Rectal smooth muscle tissue (tissue), 1 donor: ENCODE results near the gene JAKMIP3.

Experiments
- H3K27ac ChIP-seq: one replicate; pipeline ENCODE4 v1.7.0; 2013; ENCODE audit warnings: low read depth, low read length, inconsistent platforms
- H3K27me3 ChIP-seq: one replicate; pipeline ENCODE4 v1.7.0; 2013; ENCODE audit warnings: low read length; ENCODE audit not compliant: control insufficient read depth, insufficient read depth
- H3K36me3 ChIP-seq: one replicate; pipeline ENCODE4 v1.7.0; 2013; ENCODE audit warnings: low read length; ENCODE audit not compliant: control insufficient read depth, insufficient read depth
- H3K4me1 ChIP-seq: one replicate; pipeline ENCODE4 v1.7.0; 2013; ENCODE audit warnings: low read length; ENCODE audit not compliant: control insufficient read depth, insufficient read depth
- H3K4me3 ChIP-seq: one replicate; pipeline ENCODE4 v1.7.0; 2013; ENCODE audit warnings: low read length
- H3K9ac ChIP-seq: one replicate; pipeline ENCODE4 v1.7.0; 2013; ENCODE audit warnings: low read length

JAKMIP3 gene

DNA sequence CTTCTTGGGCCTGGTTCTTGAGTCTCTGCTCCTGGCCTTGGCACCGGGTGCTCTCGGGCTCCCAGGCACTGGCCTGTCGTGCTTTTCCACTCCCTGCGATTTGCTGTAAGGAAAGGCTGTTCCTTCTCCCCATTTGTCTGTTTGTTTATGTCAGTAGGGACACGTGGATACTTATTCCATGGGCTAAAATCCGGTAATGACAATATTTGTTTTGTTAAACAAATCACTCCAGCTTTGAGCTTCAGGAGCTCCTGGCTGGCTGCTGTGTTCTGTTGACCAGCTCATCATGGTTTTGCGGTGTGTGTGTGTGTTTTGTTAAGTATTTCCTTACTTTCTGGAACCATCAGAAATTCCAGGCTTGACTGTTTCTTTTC is 17.5 kb upstream of the JAKMIP3 start:
- H3K36me3 ChIP-seq: no peaks in the 10 kb centered on the region
- H3K27ac ChIP-seq: no peak overlapping the region
- no peak overlapping the region for H3K9ac ChIP-seq
- H3K4me1 ChIP-seq: no peaks in the 10 kb centered on the region
- H3K27me3 ChIP-seq: peaks cover 5% of the 10 kb centered on the region
- H3K4me3 ChIP-seq: no peak overlapping the region

GRCh38 chr10:132050191-132050590 is 15.6 kb upstream of the JAKMIP3 start:
- no peak overlapping the region for H3K9ac ChIP-seq
- H3K27ac ChIP-seq: no peak overlapping the region
- H3K27me3 ChIP-seq: no peaks in the 10 kb centered on the region
- H3K4me1 ChIP-seq: no peaks in the 10 kb centered on the region
- H3K36me3 ChIP-seq: no peaks in the 10 kb centered on the region
- H3K4me3 ChIP-seq: no peak overlapping the region

DNA sequence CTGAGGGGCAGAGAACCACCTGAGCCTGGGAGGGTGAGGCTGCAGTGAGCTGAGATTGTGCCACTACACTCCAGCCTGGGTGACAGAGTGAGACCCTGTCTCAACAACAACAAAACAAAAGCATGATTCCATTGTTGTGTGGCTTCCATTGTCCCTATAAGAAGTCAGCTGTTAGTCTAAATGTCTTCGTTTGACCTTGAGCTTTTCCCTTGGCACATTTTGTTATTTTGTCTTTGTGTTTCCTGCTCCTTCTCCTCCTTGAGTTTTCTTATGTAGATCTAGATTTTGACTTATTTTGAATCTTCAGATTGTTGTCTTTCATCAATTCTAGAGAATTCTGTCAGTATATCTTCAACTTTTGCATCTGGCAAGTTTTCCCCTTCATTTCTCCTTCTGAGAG is 13.6 kb upstream of the JAKMIP3 start:
- H3K9ac ChIP-seq: no peak overlapping the region
- no peaks in the 10 kb centered on the region for H3K36me3 ChIP-seq
- H3K27me3 ChIP-seq: no peaks in the 10 kb centered on the region
- no peak overlapping the region for H3K27ac ChIP-seq
- H3K4me3 ChIP-seq: no peak overlapping the region
- H3K4me1 ChIP-seq: no peaks in the 10 kb centered on the region

DNA sequence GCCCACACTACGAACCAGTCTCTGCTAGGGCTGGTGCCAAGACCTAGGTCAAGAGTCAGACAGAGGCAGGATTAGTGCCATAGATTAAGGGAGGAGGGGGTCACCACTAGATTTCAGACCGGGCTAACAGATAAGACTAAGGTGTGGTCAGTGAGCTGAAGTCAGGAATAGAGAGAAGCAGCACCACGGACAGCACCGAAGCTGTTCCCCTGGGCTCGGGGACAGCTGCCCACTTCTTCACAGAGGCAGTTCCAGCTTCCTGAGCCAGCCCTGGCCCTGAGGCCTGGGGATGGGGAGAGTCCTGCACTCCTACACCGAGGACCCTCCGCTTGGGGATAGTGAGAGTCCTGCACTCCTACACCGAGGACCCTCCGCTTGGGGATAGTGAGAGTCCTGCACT is 11.2 kb upstream of the JAKMIP3 start:
- Histone ChIP-seq H3K27me3 (no peaks in the 10 kb centered on the region), H3K27ac (no peak overlapping the region), H3K9ac (no peak overlapping the region), H3K4me3 (no peak overlapping the region), H3K36me3 (no peaks in the 10 kb centered on the region), H3K4me1 (no peaks in the 10 kb centered on the region)

DNA sequence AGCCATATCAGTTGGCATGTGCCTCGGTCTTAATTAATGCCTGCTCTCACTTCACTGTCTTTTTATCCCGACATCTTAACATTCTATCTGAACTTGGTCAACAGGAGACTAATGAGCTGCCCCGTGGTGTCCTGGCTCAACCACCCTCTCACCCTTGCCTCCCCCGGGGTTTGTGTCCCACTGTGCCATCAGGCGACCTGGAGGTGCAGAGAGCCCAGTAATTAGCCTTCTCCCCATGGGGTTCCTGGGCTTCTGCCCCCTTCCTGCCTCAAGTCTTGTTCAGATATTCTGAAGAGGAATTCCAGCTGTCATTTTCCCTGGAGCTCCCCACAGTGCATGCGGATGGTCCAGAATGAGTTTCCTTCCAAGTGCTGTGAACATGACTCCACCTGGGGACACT is 10.1 kb upstream of the JAKMIP3 start:
- Histone ChIP-seq H3K27ac (no peak overlapping the region), H3K36me3 (no peaks in the 10 kb centered on the region), H3K27me3 (no peaks in the 10 kb centered on the region)

DNA sequence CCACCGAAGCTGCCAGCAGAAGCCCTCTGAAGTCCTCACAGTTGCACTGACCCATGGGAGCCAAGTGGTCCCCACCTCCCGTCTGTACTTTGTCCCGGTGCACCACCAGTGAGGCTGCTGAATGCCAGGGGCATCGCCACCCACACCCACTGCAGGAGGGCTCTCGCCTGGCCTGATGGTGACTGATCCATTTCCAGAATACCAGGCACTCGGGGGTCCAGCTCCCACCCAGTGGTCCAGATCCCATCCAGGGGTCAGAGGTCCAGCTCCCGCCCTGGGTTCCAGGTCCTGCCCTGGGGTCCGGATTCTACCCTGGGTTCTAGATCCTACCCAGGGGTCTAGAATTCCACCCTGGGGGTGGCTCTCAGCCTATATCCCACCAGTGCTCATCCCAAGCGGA is 9.1 kb upstream of the JAKMIP3 start:
- no peaks in the 10 kb centered on the region for H3K36me3 ChIP-seq
- H3K27me3 ChIP-seq: no peaks in the 10 kb centered on the region
- no peak overlapping the region for H3K4me3 ChIP-seq
- no peak overlapping the region for H3K9ac ChIP-seq
- H3K27ac ChIP-seq: no peak overlapping the region
- H3K4me1 ChIP-seq: no peaks in the 10 kb centered on the region

More for the DNA sequence above, 10.1 kb upstream of the JAKMIP3 start:
- Histone ChIP-seq H3K9ac (no peak overlapping the region), H3K4me1 (no peaks in the 10 kb centered on the region), H3K4me3 (no peak overlapping the region)

DNA sequence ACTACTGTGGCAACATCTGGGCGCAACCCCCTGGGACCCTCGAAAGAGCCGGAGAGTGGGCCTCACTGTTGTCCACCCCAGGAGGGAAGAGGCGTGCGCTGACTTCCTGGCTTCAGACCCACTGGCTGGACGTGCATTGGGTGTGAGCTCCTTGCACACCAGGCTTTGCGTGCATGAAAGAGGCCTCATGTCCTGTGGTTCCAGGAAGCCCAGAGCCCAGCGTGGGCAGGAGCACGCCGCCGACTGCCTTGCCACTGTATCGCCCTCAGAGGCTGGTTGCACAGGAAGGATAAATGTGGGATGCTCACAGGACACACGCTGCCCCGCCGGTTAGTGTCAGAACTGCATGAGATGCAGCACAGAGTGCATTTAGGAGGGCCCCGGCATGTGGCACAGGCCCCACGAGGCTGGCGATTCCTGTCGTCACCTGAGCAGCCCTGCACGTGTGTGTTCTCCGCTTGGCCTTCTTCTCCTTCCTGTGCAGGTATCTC is 8.5 kb upstream of the JAKMIP3 start:
- Histone ChIP-seq H3K4me3 (no peak overlapping the region), H3K9ac (no peak overlapping the region), H3K27me3 (no peaks in the 10 kb centered on the region), H3K27ac (no peak overlapping the region), H3K36me3 (no peaks in the 10 kb centered on the region), H3K4me1 (no peaks in the 10 kb centered on the region)

DNA sequence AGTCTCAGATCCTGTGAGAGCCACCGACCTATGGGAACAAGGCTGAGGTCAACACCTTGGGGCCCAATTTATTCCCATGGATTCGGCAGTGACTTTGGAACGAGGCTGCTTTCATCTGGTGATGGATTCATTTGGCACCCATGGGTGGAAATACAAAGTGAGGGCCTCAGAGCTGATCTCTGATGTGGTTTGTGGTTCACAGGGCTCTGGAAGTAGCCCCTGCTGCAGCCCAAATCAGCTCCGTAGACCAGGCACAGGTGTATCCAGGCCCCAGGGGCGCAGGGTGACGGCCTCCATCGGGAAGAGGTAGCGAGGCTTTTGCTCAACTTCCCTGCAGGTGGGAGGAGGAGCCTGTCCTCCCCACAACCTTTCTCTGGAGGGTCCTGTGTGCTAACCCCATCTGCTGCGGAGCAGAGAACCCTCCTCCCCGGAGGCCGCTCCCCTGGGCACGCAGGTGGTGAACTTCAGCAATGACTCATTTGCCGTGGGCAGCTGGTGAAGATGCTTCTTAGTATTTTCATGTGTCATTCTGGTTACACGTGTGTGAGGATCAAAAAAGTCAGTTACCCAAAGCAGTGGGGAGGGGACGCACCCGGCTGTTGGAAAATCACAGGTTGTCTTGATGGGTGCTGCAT is 7.5 kb upstream of the JAKMIP3 start:
- Histone ChIP-seq H3K36me3 (no peaks in the 10 kb centered on the region), H3K4me3 (no peak overlapping the region), H3K27ac (no peak overlapping the region), H3K9ac (no peak overlapping the region), H3K27me3 (no peaks in the 10 kb centered on the region), H3K4me1 (no peaks in the 10 kb centered on the region)

DNA sequence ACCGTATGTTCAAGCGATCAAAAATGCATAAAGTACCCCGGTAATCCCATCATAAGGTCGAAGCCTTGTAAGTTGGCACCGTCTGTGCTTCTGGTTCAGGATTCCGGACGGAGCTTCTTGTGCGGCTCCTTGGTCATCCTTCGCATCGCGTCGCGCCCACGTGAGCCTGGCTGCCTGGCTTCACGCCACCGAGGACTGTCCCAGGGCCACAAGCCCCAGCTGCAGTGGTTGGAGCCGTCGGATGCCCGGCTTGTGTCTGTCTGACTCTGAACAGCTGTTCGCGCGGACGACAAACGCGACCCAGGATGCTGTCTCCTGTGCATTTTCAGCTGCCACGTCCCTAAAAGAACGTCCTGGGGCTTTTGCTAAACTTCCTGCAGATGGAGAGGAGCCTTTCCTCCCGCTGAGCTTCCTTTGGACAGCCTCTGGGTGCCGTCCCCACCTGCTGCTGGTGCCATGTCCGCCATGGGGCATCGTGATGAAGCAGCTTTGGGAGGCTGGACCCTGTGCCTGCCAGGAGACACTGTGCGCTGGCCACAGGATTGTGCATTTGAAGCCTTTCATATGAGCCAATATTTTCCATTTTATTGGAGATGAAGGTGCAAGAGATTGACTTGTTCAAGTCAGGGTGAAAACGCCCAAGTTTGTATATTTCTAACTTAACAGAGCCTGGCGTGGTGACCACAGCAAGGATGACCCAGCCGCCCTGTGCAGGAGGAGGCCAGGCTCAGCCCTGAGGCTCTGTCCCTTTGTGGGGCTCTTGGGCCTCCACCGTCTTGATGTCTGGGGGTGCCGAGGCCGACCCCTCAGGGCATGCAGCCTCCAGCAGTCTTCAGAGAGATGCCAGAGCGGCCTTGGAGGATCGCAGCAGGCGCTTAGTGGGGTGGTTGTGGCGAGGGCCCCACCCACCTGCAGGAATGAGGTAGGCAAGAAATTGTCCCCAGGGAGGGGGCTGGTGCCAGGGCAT is 6.7 kb upstream of the JAKMIP3 start:
- no peak overlapping the region for H3K4me3 ChIP-seq
- H3K9ac ChIP-seq: no peak overlapping the region
- H3K4me1 ChIP-seq: no peaks in the 10 kb centered on the region
- no peaks in the 10 kb centered on the region for H3K36me3 ChIP-seq
- H3K27ac ChIP-seq: no peak overlapping the region
- H3K27me3 ChIP-seq: no peaks in the 10 kb centered on the region

DNA sequence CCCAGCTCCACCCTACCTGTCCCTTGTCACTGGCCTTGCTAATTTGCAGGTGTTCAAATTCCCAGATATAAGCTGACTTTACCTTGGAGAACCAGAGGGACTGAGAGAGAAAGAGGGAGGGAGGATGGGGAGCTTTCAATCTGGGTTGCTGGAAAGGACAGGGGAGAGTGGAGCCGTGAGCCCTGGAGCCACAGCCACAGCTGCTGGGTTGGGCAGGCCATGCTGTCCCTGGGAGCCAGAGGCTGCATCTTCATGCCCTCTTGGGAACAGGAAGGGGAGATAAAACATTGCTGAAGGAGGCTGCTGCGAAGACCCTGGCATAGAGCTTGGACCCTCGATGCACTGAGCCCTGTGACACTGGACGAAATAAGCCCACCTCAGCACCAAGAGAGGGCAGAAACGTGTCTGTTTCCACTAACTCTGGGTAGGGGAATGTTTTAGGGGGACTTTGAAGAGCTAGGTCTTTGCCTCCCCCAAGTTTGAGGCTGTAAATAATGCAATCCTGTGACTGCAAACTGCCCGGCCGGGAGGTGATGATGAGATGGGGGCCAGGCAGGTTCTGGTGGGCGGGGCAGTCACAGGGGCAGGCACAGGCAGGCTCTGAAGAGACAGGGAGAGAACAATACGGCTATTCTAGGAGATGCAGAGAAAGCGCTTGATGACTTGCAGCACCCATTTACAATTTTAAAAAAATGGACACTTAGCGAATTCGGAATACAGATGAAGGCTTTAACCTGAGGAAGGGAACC is 5.8 kb upstream of the JAKMIP3 start:
- Histone ChIP-seq H3K4me1 (no peaks in the 10 kb centered on the region), H3K9ac (no peak overlapping the region), H3K36me3 (no peaks in the 10 kb centered on the region), H3K27ac (no peak overlapping the region), H3K27me3 (no peaks in the 10 kb centered on the region), H3K4me3 (no peak overlapping the region)

DNA sequence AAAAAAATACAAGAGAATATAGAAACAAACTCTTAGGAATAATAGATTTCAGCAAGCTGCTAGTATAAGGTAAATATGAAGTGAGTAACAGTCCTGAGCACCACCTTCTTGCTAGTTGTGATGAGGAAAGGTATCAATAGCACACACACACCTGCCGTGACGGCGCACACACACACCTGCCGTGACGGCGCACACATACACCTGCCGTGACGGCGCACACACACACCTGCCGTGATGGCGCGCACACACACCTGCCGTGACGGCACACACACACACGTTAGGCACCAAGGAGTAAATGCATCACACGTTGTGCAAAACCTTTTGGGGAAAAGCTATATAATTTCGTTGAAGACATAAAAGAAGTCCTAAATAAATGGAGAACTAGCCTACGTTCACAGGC is 4.7 kb upstream of the JAKMIP3 start:
- Histone ChIP-seq H3K9ac (no peak overlapping the region), H3K36me3 (no peaks in the 10 kb centered on the region), H3K27me3 (no peaks in the 10 kb centered on the region), H3K4me3 (no peak overlapping the region), H3K27ac (no peak overlapping the region), H3K4me1 (no peaks in the 10 kb centered on the region)

- no peaks in the 10 kb centered on the region for H3K27me3 ChIP-seq
- H3K4me1 ChIP-seq: peaks cover 4% of the 10 kb centered on the region
- H3K4me3 ChIP-seq: no peak overlapping the region
- no peak overlapping the region for H3K27ac ChIP-seq
- no peak overlapping the region for H3K9ac ChIP-seq
- no peaks in the 10 kb centered on the region for H3K36me3 ChIP-seq
Observed at GRCh38 chr10:132061465-132061864, 4.3 kb upstream of the JAKMIP3 start.
